H1 (cell line): ENCODE results near the gene DPP3. TPM values are rescaled to one million over a fixed set of nuclear protein-coding genes. Genes with fewer than 3 reads are reported as not detected.

Source experiments
- CTCF ChIA-PET: fragments of 300-600 bp; sonication (Branson Sonifier 250); formaldehyde crosslinking; loops from one replicate; lab custom pipeline; 2021; ENCODE audit not compliant: partially characterized antibody; lab: Charles Lee
- POLR2A ChIA-PET: fragments of 300-600 bp; sonication (Branson Sonifier 250); formaldehyde crosslinking; loops from one replicate; lab custom pipeline; 2021; ENCODE audit warnings: inconsistent platforms; ENCODE audit not compliant: partially characterized antibody; lab: Charles Lee
- DNase-seq, 2 experiments: peaks; one replicate each; pipeline versions ENCODE4 v3.0.0 to v3.0.0-alpha.2; 2010 to 2022; ENCODE audit warnings: low spot score in 2 of 2, low read depth in 1 of 2, mixed read lengths in 1 of 2
- FAIRE-seq: peaks from 2 replicates; lab custom pipeline; 2011; peaks lifted over from hg19 to GRCh38; lab: Jason Lieb, UNC
- H2AFZ ChIP-seq: 2 replicates; pipeline ENCODE4 v1.8.1; 2012; ENCODE audit warnings: low read length, inconsistent platforms
- H2AK5ac ChIP-seq: 2 replicates; pipeline ENCODE4 v1.6.1; 2013; ENCODE audit warnings: low read depth, low read length
- H2BK120ac ChIP-seq: replicated peaks from 2 replicates; pipeline ENCODE3; 2013; ENCODE audit warnings: low read depth, low read length, inconsistent platforms
- H2BK12ac ChIP-seq: 2 replicates; pipeline ENCODE4 v1.6.1; 2013; ENCODE audit warnings: low read depth, low read length
- H2BK15ac ChIP-seq: 2 replicates; pipeline ENCODE4 v1.6.1; 2013; ENCODE audit warnings: low read length
- H2BK20ac ChIP-seq: 2 replicates; pipeline ENCODE4 v1.6.1; 2013; ENCODE audit warnings: low read length
- H2BK5ac ChIP-seq: 2 replicates; pipeline ENCODE4 v1.6.1; 2013; ENCODE audit warnings: low read depth, low read length
- H3K14ac ChIP-seq: 2 replicates; pipeline ENCODE4 v1.6.1; 2013; ENCODE audit warnings: inconsistent platforms; ENCODE audit not compliant: insufficient read length
- H3K18ac ChIP-seq: 2 replicates; pipeline ENCODE4 v1.6.1; 2013; ENCODE audit warnings: low read length; ENCODE audit errors: extremely low read depth
- H3K23ac ChIP-seq: 2 replicates; pipeline ENCODE4 v1.6.1; 2013; ENCODE audit warnings: inconsistent platforms; ENCODE audit not compliant: insufficient read length
- H3K23me2 ChIP-seq: 2 replicates; pipeline ENCODE4 v1.6.1; 2013; ENCODE audit warnings: low read depth, low read length
- H3K27ac ChIP-seq: 2 replicates; pipeline ENCODE4 v1.6.1; 2011; ENCODE audit warnings: low read depth, low read length, inconsistent platforms
- H3K27me3 ChIP-seq, 4 experiments: replicated peaks in 1 of 4; 1 replicate in 1 of 4; 2 replicates in 3 of 4; pipeline versions ENCODE4 v1.6.1 to v1.8.1; 2011 to 2013; ENCODE audit warnings: low read length in 3 of 4, mild to moderate bottlenecking in 3 of 4, inconsistent platforms in 2 of 4, mixed read lengths in 2 of 4, moderate library complexity in 1 of 4; ENCODE audit not compliant: control insufficient read depth in 3 of 4, insufficient read depth in 3 of 4; ENCODE audit errors: extremely low read depth in 1 of 4
- H3K36me3 ChIP-seq, 4 experiments: 2 replicates each; pipeline versions ENCODE4 v1.6.1 to v1.8.1; 2011 to 2013; ENCODE audit warnings: mild to moderate bottlenecking in 4 of 4, low read length in 3 of 4, moderate library complexity in 2 of 4, control low read depth in 1 of 4, inconsistent platforms in 1 of 4; ENCODE audit not compliant: insufficient read depth in 4 of 4, control insufficient read depth in 2 of 4
- H3K4ac ChIP-seq: replicated peaks from 2 replicates; pipeline ENCODE3; 2013; ENCODE audit warnings: low read length, low read depth, mixed read lengths, inconsistent platforms; ENCODE audit not compliant: insufficient read length
- H3K4me1 ChIP-seq, 4 experiments: replicated peaks in 1 of 4; 1 replicate in 1 of 4; 2 replicates in 3 of 4; pipeline versions ENCODE4 v1.6.1 to v1.8.1; 2011 to 2013; ENCODE audit warnings: low read length in 3 of 4, inconsistent platforms in 2 of 4, mixed read lengths in 1 of 4; ENCODE audit not compliant: insufficient read depth in 4 of 4, control insufficient read depth in 3 of 4
- H3K4me2 ChIP-seq, 2 experiments: 2 replicates each; pipeline versions ENCODE4 v1.6.1 to v1.8.1; 2011 to 2013; ENCODE audit warnings: low read depth in 2 of 2, low read length in 2 of 2, control low read depth in 1 of 2, inconsistent platforms in 1 of 2, mild to moderate bottlenecking in 1 of 2; ENCODE audit not compliant: insufficient read depth in 1 of 2
- H3K4me3 ChIP-seq, 4 experiments: fragments of 200-600, 300-600 bp in 1 of 4; sonication (generic), shearing (Covaris generic), sonication (Bioruptor Twin) in 1 of 4; 2 replicates each; pipeline versions ENCODE4 v1.5.1 to v1.8.1; 2011 to 2016; ENCODE audit warnings: low read length in 4 of 4, low read depth in 3 of 4, control low read depth in 2 of 4, inconsistent platforms in 2 of 4, mild to moderate bottlenecking in 2 of 4, mixed read lengths in 1 of 4, moderate library complexity in 1 of 4; ENCODE audit not compliant: insufficient read depth in 2 of 4; ENCODE audit errors: extremely low read depth in 1 of 4
- H3K56ac ChIP-seq: replicated peaks from 2 replicates; pipeline ENCODE3; 2013; ENCODE audit warnings: low read depth, mild to moderate bottlenecking, mixed read lengths, low read length, inconsistent platforms; ENCODE audit not compliant: insufficient read length
- H3K79me1 ChIP-seq: 2 replicates; pipeline ENCODE4 v1.6.1; 2013; ENCODE audit warnings: low read depth, low read length, control low read depth
- H3K79me2 ChIP-seq, 2 experiments: 2 replicates each; pipeline versions ENCODE4 v1.6.1 to v1.8.1; 2012 to 2013; ENCODE audit warnings: low read length in 2 of 2, mild to moderate bottlenecking in 2 of 2, inconsistent platforms in 1 of 2; ENCODE audit not compliant: insufficient read depth in 2 of 2, control insufficient read depth in 1 of 2
- H3K9ac ChIP-seq, 4 experiments: replicated peaks in 1 of 4; 1 replicate in 1 of 4; 2 replicates in 3 of 4; pipeline versions ENCODE4 v1.6.1 to v1.8.1; 2011 to 2013; ENCODE audit warnings: low read depth in 3 of 4, low read length in 3 of 4, control low read depth in 2 of 4, mild to moderate bottlenecking in 2 of 4, moderate library complexity in 2 of 4, inconsistent platforms in 1 of 4; ENCODE audit errors: extremely low read depth in 1 of 4
- H3K9me3 ChIP-seq, 2 experiments: 2 replicates each; pipeline versions ENCODE4 v1.6.1 to v1.8.1; 2012 to 2013; ENCODE audit warnings: mild to moderate bottlenecking in 2 of 2, moderate library complexity in 2 of 2, control low read depth in 1 of 2, inconsistent platforms in 1 of 2, low read depth in 1 of 2, low read length in 1 of 2, mixed read lengths in 1 of 2; ENCODE audit not compliant: insufficient read depth in 2 of 2
- H4K20me1 ChIP-seq, 2 experiments: replicated peaks in 1 of 2; 2 replicates each; pipeline versions ENCODE3 to v1.8.1; 2011 to 2013; ENCODE audit warnings: inconsistent platforms in 2 of 2, low read length in 2 of 2, mild to moderate bottlenecking in 1 of 2; ENCODE audit not compliant: insufficient read depth in 2 of 2, control insufficient read depth in 1 of 2
- H4K5ac ChIP-seq: 2 replicates; pipeline ENCODE4 v1.6.1; 2013; ENCODE audit warnings: low read length, low read depth, mixed read lengths, inconsistent platforms; ENCODE audit not compliant: insufficient read length
- H4K8ac ChIP-seq: 2 replicates; pipeline ENCODE4 v1.8.0; 2013; ENCODE audit warnings: mild to moderate bottlenecking, moderate library complexity, low read length, inconsistent platforms; ENCODE audit not compliant: insufficient read depth; ENCODE audit errors: extremely low read depth
- H4K91ac ChIP-seq: replicated peaks from 2 replicates; pipeline ENCODE3; 2013; ENCODE audit warnings: low read length, mixed read lengths, inconsistent platforms; ENCODE audit not compliant: insufficient read length
- CHD2 ChIP-seq: IDR thresholded peaks from 2 replicates; pipeline ENCODE4 v1.6.1; 2012; ENCODE audit warnings: low read length, improper control_type of control experiment
- RAD21 ChIP-seq, 2 experiments: IDR thresholded peaks in 1 of 2; conservative IDR thresholded peaks in 1 of 2; 2 replicates each; pipeline ENCODE4 v1.6.1; 2011; ENCODE audit warnings: low read depth in 2 of 2, low read length in 2 of 2, improper control_type of control experiment in 1 of 2, inconsistent platforms in 1 of 2, mild to moderate bottlenecking in 1 of 2, moderate library complexity in 1 of 2
- WGBS, 2 experiments: shearing (Covaris generic) in 1 of 2; methylation state at CpG; one replicate each; pipeline versions ENCODE4 v1.1.6 to v1.1.7; 2013 to 2015; ENCODE audit warnings: low lambda C conversion rate in 2 of 2, mixed read lengths in 2 of 2, inconsistent platforms in 1 of 2, low coverage in 1 of 2, missing lambda C conversion rate in 1 of 2; ENCODE audit not compliant: insufficient replicate concordance in 2 of 2, insufficient coverage in 1 of 2, insufficient read length in 1 of 2; ENCODE audit errors: extremely low coverage in 1 of 2, missing lambda C conversion rate in 1 of 2; 5-methylcytosine and 5-hydroxymethylcytosine counted together
- polyA plus RNA-seq, 7 experiments: library from polyadenylated mRNA; depleted of rRNA in 3 of 7; stranded (reverse) in 5 of 7; unstranded in 2 of 7; fragments of >200 nt in 5 of 7; fragments of 200-250 nt in 2 of 7; gene quantifications; 1 replicate in 5 of 7; 2 replicates in 1 of 7; 4 replicates in 1 of 7; pipeline versions ENCODE4 v1.2.1 to v1.2.3, GENCODE V29; 2011 to 2013; ENCODE audit warnings: missing spikeins in 2 of 7, mixed read lengths in 2 of 7
- total RNA-seq: library from RNA; stranded (reverse); fragmentation: NEBNext Ultra II Directional; extraction: Animal tissue kit (Norgen Biotek cat#: 25700); gene quantifications from 2 replicates; pipeline ENCODE4 v1.2.1, GENCODE V29; 2021
- TF ChIP-seq, protein P1 (sequence below), 3 experiments: IDR thresholded peaks; 1 replicate in 2 of 3; 2 replicates in 1 of 3; pipeline versions ENCODE4 v1.5.1 to v1.6.1; 2011; ENCODE audit warnings: low read length in 3 of 3, mild to moderate bottlenecking in 3 of 3, inconsistent platforms in 2 of 3, low read depth in 1 of 3, moderate library complexity in 1 of 3; ENCODE audit not compliant: insufficient read depth in 1 of 3; ENCODE audit errors: control extremely low read depth in 1 of 3
- TF ChIP-seq, protein P2 (sequence below): IDR thresholded peaks from 2 replicates; pipeline ENCODE4 v1.6.1; 2012; ENCODE audit warnings: low read length, inconsistent platforms
- TF ChIP-seq, protein P3 (sequence below): IDR thresholded peaks from 2 replicates; pipeline ENCODE4 v1.6.1; 2012; ENCODE audit warnings: inconsistent platforms

Gene DPP3
- total and polyA plus RNA-seq, 2 of the 8 experiments (the other 6 are each of a cell fraction or from before 2014, with no cell fraction given): 75.1 to 82.7 TPM

DNA sequence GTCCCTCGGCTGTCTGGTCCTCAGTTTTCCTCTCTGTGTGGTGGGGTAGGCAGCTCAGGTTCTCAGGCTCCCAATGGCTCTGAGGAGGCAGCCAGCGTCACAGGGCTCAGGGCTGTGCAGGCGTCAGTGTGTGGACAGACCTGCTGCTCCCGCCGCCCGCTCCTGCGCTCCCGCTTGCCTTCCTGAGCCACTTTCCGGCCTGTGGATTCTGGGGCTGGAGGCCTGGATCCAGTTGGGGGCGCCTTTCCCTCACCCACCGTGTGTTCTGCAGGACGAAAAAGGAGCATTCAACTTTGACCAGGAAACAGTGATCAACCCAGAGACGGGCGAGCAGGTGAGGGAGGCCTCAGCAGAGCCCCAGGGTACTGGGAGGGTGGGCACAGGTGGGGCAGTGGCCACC is 14.7 kb downstream of the DPP3 start:
- Histone ChIP-seq H3K27ac (no peak overlapping the region), H3K4me3 (no peak overlapping the region), H4K91ac (no peak overlapping the region), H4K8ac (peak overlapping the region; percentile 18; the same call in 1 of the 2 replicates), H3K9ac (no peak overlapping the region), H4K5ac (no peak overlapping the region), H2BK5ac (no peak overlapping the region), H3K27me3 (no peaks in the 10 kb centered on the region), H2BK15ac (no peak overlapping the region), H3K18ac (no peak overlapping the region), H2AFZ (no peak overlapping the region), H3K9me3 (no peaks in the 10 kb centered on the region), H4K20me1 (peaks cover 0 to 2% of the 10 kb centered on the region in 2 experiments), H3K79me2 (no peaks in the 10 kb centered on the region), H3K36me3 (peaks cover 6 to 22% (median 11%) of the 10 kb centered on the region in 4 experiments), H3K23ac (no peak overlapping the region), H3K4me2 (no peak overlapping the region), H3K4ac (no peak overlapping the region), H3K14ac (no peak overlapping the region), H2BK20ac (no peak overlapping the region), H2BK12ac (no peak overlapping the region), H3K79me1 (no peaks in the 10 kb centered on the region), H2BK120ac (no peak overlapping the region), H3K56ac (no peak overlapping the region), H2AK5ac (no peak overlapping the region), H3K4me1 (peaks cover 0 to 12% (median 5%) of the 10 kb centered on the region in 4 experiments; a peak in 4 of 7 replicates), H3K23me2 (no peaks in the 10 kb centered on the region)
- DNase-seq (peak in 1 of 2 experiments; percentile 68), FAIRE-seq (no peak)
- no peak for TF ChIP-seq CHD2
- TF ChIP-seq RAD21 (IDR thresholded peaks at IDR 0.05 in 1 of 2, conservative IDR thresholded peaks at IDR 0.05 in 1 of 2; ENCODE audit: low read depth in 2 of 2, low read length in 2 of 2): peak; percentile 53 to 70
- TF ChIP-seq, protein P1, sequence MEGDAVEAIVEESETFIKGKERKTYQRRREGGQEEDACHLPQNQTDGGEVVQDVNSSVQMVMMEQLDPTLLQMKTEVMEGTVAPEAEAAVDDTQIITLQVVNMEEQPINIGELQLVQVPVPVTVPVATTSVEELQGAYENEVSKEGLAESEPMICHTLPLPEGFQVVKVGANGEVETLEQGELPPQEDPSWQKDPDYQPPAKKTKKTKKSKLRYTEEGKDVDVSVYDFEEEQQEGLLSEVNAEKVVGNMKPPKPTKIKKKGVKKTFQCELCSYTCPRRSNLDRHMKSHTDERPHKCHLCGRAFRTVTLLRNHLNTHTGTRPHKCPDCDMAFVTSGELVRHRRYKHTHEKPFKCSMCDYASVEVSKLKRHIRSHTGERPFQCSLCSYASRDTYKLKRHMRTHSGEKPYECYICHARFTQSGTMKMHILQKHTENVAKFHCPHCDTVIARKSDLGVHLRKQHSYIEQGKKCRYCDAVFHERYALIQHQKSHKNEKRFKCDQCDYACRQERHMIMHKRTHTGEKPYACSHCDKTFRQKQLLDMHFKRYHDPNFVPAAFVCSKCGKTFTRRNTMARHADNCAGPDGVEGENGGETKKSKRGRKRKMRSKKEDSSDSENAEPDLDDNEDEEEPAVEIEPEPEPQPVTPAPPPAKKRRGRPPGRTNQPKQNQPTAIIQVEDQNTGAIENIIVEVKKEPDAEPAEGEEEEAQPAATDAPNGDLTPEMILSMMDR (IDR thresholded peaks at IDR 0.05; ENCODE audit: control extremely low read depth in 1 of 3, insufficient read depth in 1 of 3, low read depth in 1 of 3, low read length in 3 of 3): peak; percentile 32 to 53 (median 46)
- TF ChIP-seq, protein P2, sequence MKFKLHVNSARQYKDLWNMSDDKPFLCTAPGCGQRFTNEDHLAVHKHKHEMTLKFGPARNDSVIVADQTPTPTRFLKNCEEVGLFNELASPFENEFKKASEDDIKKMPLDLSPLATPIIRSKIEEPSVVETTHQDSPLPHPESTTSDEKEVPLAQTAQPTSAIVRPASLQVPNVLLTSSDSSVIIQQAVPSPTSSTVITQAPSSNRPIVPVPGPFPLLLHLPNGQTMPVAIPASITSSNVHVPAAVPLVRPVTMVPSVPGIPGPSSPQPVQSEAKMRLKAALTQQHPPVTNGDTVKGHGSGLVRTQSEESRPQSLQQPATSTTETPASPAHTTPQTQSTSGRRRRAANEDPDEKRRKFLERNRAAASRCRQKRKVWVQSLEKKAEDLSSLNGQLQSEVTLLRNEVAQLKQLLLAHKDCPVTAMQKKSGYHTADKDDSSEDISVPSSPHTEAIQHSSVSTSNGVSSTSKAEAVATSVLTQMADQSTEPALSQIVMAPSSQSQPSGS: no peak
- TF ChIP-seq, protein P3, sequence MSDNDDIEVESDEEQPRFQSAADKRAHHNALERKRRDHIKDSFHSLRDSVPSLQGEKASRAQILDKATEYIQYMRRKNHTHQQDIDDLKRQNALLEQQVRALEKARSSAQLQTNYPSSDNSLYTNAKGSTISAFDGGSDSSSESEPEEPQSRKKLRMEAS: peak; percentile 4; the same call in 1 of the 2 replicates
- ChIA-PET POLR2A (interaction anchor here (0.9 to 1.1 kb wide), 3 partner anchors 15 to 118 kb away, joined by 3 to 4 read pairs (median 4); partner anchors contain the start of gene DPP3), CTCF (interaction anchor here (0.7 to 3.3 kb wide), 16 partner anchors 8 to 343 kb away, joined by 3 to 18 read pairs (median 4); partner anchors contain the start of genes MRPL11 and RBM4B)
- 89% methylated on average over 13 of the region's 14 CpGs; no CpG with 5 or more reads in 1 of the 2 experiments for WGBS, 2 experiments
